Kidney epithelial cell (primary cell): ENCODE data around the gene AIFM3. TPM values are rescaled to one million over a fixed set of nuclear protein-coding genes. Genes with fewer than 3 reads are reported as not detected.

Experiments used
- DNase-seq: peaks from one replicate; pipeline ENCODE4 v3.0.0-alpha.2; 2010; ENCODE audit warnings: low read depth
- H3K27me3 ChIP-seq: 2 replicates; pipeline ENCODE4 v1.6.0; 2011; ENCODE audit warnings: low read length; ENCODE audit not compliant: control insufficient read depth, insufficient read depth
- H3K36me3 ChIP-seq: 2 replicates; pipeline ENCODE4 v1.5.1; 2011; ENCODE audit warnings: low read length; ENCODE audit not compliant: control insufficient read depth, insufficient read depth
- H3K4me3 ChIP-seq: 2 replicates; pipeline ENCODE4 v1.5.1; 2011; ENCODE audit warnings: low read depth, mild to moderate bottlenecking, control low read depth, low read length
- CTCF ChIP-seq: IDR thresholded peaks from 2 replicates; pipeline ENCODE4 v1.5.1; 2011; ENCODE audit warnings: mild to moderate bottlenecking, moderate library complexity, low read length, control low read depth, inconsistent platforms; ENCODE audit not compliant: insufficient read depth, poor library complexity, severe bottlenecking
- total RNA-seq: library from RNA; depleted of rRNA; stranded (reverse); fragments of >200 nt; gene quantifications from 2 replicates; pipeline ENCODE4 v1.2.3, GENCODE V29; 2015

Gene AIFM3
- total RNA-seq, 1 donor from 2014 or later = 1.5 TPM

- Histone ChIP-seq H3K36me3 (peaks cover 1% of the 10 kb centered on the region), H3K27me3 (no peaks in the 10 kb centered on the region), H3K4me3 (no peak overlapping the region)
- no peak for TF ChIP-seq CTCF
- no peak for DNase-seq
Measured at GRCh38 chr22:20951151-20951931, 15.7 kb upstream of the AIFM3 start.

DNA sequence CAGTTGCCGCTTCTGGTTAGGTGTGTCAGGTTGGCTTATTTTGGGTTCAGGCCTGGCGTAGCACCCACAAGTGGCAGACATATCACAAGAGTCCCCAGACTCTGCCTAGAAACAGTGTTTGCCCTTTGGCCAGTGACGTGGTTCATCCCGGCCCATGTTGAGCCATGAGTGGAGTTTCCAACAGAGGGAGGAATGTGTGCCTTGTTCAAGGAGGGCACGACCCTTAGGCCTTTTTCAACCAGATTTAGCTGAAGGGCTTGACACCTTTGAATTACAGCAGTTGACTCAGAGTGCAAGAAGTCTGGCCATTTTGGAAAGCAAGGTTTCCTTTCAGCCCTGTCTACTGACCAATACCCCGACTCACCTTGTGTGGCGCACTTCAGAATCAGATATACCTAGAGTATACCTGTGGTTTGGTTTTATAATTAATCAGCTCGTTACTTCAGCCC is 15.1 kb upstream of the AIFM3 start:
- peaks cover 1% of the 10 kb centered on the region for H3K36me3 ChIP-seq
- no peak overlapping the region for H3K4me3 ChIP-seq
- DNase-seq = no peak
- TF ChIP-seq CTCF = no peak
- no peaks in the 10 kb centered on the region for H3K27me3 ChIP-seq

DNA sequence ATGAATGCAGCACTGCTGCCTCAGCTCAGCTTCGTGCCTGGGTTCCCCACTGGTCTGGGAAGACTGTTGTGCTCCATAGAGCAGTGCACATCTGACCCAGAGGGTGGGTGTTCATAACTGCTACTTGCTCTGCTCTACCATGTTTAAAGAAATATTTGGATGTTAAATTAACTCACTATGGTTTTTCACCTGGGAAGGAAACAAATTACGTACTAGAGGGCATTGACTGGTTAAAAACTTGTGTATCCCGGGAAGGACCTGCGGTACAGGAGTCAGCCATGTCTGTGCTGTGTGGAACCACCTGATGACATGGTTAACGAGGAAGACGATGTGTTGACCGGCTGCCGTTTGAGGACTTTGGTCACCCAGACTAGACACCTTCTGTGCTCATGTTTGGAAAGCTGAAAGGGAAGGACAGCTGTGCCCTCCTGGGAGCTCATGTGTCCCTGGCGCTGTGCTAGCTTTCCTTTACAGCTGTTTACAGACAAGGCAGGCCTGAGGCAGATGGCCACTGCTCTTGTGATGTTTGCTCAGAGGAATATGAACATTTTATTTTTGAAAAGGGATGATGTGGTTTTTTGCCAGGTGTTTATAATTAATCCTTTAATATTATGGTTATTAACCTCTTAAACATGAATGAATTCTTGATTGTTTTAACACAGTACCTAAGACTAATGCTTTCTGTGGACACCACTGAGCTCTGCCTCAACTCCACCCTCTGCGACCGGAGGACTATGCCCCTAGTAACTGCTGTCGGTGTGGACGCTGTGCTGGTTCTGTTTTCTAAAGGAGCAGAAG is 14.3 kb upstream of the AIFM3 start:
- Histone ChIP-seq H3K36me3 (peaks cover 1% of the 10 kb centered on the region), H3K4me3 (no peak overlapping the region), H3K27me3 (no peaks in the 10 kb centered on the region)
- no peak for TF ChIP-seq CTCF
- no peak for DNase-seq

DNA sequence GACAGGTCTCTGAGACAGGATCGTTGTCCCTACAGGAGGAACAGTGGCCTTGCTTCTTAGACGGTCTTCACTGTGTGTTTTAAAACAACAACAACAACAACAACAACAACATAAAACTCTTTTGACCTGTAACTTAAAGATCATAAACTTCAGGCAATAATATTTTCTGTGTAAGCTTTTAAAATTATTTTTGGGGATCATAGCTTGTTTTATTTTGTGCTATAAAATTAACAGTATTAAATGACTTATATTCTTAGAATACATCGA is 13.8 kb upstream of the AIFM3 start:
- no peaks in the 10 kb centered on the region for H3K27me3 ChIP-seq
- TF ChIP-seq CTCF = no peak
- no peak overlapping the region for H3K4me3 ChIP-seq
- peaks cover 1% of the 10 kb centered on the region for H3K36me3 ChIP-seq
- no peak for DNase-seq

GRCh38 chr22:20953668-20954500 is 13.2 kb upstream of the AIFM3 start:
- TF ChIP-seq CTCF = no peak
- H3K36me3 ChIP-seq = peaks cover 1% of the 10 kb centered on the region
- no peak overlapping the region for H3K4me3 ChIP-seq
- DNase-seq = no peak
- H3K27me3 ChIP-seq = no peaks in the 10 kb centered on the region
